NCI-H1092 (cell line): ENCODE measurements around the gene DNAJC5.
"Not testable (repeated sequence)": the region's sequence is repeated elsewhere in the genome, so short reads cannot be mapped to it uniquely, and the experiment has no call there.

ENCODE experiments used
- DNase-seq: peaks from one replicate; lab custom pipeline; 2025; lab: John Stamatoyannopoulos, UW

The DNAJC5 gene

GRCh38 chr20:63861365-63861934 lies 33.5 kb upstream of the DNAJC5 start, which contains the start of gene ABHD16B:
TSS of gene ABHD16B (plus strand) at chr20:63861498. CDS start at chr20:63861541, 43 bp downstream.
- DNase-seq: no peak

DNA sequence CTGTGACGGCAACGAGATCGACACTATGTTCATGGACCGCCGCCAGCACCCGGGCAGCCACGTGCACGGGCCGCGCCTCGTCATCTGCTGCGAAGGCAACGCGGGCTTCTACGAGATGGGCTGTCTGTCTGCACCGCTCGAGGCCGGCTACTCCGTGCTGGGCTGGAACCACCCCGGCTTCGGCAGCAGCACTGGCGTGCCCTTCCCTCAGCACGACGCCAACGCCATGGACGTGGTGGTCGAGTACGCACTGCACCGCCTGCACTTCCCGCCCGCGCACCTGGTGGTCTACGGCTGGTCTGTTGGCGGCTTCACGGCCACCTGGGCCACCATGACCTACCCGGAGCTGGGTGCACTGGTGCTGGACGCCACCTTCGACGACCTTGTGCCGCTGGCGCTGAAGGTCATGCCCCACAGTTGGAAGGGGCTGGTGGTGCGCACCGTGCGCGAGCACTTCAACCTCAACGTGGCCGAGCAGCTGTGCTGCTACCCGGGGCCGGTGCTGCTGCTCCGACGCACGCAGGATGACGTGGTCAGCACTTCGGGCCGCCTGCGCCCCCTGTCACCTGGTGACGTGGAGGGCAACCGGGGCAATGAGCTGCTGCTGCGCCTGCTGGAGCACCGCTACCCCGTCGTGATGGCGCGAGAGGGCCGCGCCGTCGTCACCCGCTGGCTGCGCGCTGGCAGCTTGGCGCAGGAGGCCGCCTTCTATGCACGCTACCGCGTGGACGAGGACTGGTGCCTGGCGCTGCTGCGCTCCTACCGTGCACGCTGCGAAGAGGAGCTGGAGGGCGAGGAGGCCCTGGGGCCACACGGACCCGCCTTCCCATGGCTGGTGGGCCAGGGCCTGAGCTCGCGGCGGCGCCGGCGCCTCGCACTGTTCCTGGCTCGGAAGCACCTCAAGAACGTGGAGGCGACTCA lies 32.7 kb upstream of the DNAJC5 start:
- DNase-seq: no peak

GRCh38 chr20:63863021-63863797 lies 31.7 kb upstream of the DNAJC5 start:
- DNase-seq: no peak

DNA sequence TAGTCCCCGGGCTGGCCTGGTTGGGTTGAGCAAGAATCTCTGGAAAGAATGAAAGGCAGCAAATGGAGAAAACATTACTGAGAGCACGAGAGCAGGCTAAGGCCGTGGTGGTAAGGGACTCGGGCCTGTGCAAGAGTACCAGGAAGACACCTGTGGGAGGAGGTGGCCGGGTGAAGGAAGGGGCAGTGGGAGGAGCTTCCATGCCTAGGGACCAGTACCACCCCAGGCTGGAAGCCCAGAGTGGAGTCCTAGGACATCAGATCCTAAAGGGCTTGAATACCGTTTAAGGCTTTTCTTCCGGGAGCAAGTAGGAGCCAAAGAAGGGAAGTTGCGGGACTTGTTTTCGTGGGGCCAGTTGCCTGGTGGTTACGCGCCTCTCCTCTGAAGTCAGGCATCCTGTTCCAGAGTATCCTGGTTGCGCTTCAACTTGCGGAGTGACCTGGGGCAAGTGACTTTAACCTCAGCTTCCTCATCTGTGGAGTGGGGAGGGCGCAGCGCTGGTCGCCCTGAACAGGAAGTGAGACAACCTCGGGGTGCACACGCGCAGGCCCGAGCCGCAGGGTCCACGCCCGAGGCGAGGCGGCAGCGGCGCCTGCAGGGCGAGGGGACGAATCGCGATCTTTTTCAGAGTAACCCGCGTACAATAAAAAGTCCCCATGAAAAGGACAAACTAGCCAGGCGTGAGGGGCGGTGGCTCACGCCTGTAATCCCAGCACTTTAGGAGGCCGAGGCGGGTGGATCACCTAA lies 31.0 kb upstream of the DNAJC5 start:
- DNase-seq: peak; percentile 62

DNA sequence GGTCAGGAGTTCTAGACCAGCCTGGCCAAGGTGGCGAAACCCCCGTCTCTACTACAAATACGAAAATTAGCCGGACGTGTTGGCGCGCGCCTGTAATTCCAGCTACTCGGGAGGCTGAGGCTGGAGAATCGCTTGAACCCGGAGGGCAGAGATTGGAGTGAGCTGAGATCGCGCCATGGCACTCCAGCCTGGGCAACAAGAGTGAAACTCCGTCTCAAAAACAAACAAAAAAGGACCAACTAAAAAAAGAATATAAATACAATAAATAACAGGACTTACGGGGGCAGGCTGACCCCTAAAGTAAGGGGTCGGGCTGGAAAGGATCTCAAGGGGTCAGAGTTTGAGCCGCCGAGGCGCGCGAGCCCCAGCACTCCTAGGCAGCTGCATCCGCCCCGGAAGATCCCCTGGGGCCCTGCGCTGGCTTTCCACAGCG lies 30.4 kb upstream of the DNAJC5 start:
- no peak for DNase-seq

- peak; percentile 99 for DNase-seq
Measured at GRCh38 chr20:63864978-63865640, 29.8 kb upstream of the DNAJC5 start, which contains the start of gene TPD52L2. TSS of gene TPD52L2 (plus strand) at chr20:63865270. CDS start at chr20:63865366, 96 bp downstream.

- not testable (repeated sequence) for DNase-seq
Measured at GRCh38 chr20:63867042-63867441, 27.9 kb upstream of the DNAJC5 start.

DNA sequence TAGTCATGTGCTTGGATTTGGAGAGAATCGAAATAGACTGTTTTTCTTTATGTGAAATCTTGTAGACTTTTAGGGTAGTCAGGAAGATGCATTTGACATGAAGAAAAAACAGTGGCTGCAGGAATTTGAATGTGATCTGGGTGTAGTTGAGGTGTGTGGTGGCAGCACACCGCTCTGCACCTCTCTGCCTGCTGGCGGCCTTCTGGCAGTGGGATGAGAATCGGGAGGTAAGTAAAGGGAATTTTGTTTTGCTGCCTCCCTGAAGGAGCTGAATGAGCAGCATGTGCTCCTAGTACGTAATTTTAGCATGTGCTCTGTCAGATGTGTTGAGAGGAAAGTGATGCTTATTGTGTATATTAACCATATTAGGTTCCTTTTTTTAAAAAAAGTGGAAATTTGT lies 26.7 kb upstream of the DNAJC5 start:
- no peak for DNase-seq

- DNase-seq: no peak
Measured at GRCh38 chr20:63873477-63873971, 21.4 kb upstream of the DNAJC5 start.

DNA sequence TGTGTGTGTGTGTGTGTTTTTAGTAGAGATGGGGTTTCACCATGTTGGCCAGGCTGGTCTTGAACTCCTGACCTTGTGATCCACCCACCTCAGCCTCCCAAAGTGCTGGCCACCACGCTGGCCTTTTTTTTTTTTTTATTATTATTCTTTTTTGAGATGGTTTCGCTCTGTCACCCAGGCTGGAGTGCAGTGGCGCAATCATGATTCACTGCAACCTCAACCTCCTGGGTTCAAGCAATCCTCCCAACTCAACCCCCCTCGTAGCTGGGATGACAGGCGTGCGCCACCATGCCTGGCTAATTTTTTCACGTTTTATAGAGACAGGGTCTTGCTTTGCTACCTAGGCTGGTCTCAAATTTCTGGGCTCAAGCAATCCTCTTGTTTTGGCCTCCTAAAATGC lies 20.7 kb upstream of the DNAJC5 start:
- DNase-seq: not testable (repeated sequence)

GRCh38 chr20:63876489-63877036 lies 18.4 kb upstream of the DNAJC5 start:
- no peak for DNase-seq

GRCh38 chr20:63877755-63878470 lies 17.0 kb upstream of the DNAJC5 start:
- DNase-seq: no peak

DNA sequence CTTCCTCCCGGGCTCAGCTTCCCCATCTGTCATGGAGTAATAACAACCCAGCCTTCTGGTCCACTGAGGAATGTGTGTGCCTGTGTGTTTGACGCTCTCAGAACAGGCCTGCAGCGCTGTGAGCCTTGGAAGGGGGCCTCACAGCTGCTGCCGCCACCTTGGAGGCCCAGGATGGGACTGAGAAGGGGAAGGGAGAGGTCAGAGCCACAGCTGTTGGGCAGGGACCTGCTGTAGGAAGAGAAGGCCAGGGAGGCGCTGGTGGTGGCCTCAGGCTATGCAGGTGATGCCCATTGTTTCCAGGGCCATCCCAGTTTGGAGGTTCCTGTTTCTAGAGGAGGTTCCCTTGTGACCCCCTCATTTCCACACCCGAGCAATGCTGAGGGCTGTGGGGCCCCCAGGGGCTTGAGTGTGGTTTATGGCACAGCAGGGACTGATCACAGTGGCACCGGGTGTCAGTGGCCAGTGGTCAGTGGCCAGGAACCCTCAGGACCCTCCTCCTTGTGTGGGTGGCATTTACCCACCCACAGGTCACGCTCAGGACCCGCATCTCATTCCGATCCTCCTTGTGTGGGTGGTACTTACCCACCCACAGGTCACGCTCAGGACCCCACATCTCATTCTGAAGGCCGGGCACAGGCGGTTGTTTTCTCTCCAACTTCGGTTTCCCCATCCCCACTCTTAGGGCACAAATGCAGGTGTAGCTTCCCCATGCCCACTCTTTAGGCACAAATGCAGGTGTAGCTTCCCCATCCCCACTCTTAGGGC lies 15.8 kb upstream of the DNAJC5 start:
- no peak for DNase-seq

DNA sequence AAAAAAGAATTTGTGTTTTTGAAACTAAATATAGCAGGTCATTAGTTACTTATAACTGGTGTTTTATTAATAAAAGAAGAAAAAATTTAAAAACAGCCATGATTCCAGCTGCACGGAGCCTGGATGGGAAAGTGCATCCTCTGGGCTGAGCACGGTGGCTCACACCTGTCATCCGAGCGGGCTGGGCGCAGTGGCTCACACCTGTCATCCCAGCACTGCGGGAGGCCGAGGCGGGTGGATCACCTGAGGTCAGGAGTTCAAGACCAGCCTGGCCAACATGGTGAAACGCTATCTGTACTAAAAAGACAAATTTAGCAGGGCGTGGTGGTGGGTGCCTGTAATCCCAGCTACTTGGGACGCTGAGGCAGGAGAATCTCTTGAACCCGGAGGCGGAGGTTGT lies 14.0 kb upstream of the DNAJC5 start:
- not testable (repeated sequence) for DNase-seq

DNA sequence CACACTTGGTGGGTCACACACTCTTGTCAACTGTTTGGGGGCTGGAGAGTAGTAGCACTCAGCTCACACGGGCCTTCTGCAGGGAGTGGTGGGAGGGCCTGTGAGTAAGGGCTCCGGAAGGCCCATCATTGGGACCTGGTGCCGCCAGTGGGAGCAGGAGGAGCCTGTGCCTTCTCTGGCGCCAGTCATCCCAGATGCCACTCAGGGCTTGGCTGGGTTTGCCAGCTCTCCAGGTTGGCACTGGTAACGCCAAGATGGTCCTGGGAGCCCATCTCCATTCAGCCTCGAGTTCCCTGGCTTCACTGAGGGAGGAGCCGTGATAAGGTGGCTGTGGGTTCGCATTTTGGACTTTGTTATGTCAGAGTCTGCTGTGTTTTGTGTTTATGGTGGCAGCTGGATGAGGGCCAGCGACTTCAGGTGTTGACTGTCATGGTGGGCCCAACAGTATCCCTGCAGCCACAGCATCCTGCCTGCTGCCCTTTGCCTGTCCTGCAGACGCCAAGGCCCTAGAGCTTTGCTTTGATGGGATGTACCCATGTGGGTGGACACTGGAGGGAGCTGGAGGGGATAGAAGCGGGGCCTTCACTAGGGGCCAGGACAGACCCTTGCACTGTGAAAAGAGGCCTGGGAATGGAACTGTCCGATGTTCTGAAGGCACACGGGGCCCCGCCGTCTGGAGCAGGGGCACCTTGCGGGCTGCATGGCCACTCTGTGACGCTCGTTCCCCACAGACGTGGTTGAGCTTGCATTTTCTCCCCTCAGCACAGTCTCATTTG lies 13.3 kb upstream of the DNAJC5 start:
- DNase-seq: no peak

DNA sequence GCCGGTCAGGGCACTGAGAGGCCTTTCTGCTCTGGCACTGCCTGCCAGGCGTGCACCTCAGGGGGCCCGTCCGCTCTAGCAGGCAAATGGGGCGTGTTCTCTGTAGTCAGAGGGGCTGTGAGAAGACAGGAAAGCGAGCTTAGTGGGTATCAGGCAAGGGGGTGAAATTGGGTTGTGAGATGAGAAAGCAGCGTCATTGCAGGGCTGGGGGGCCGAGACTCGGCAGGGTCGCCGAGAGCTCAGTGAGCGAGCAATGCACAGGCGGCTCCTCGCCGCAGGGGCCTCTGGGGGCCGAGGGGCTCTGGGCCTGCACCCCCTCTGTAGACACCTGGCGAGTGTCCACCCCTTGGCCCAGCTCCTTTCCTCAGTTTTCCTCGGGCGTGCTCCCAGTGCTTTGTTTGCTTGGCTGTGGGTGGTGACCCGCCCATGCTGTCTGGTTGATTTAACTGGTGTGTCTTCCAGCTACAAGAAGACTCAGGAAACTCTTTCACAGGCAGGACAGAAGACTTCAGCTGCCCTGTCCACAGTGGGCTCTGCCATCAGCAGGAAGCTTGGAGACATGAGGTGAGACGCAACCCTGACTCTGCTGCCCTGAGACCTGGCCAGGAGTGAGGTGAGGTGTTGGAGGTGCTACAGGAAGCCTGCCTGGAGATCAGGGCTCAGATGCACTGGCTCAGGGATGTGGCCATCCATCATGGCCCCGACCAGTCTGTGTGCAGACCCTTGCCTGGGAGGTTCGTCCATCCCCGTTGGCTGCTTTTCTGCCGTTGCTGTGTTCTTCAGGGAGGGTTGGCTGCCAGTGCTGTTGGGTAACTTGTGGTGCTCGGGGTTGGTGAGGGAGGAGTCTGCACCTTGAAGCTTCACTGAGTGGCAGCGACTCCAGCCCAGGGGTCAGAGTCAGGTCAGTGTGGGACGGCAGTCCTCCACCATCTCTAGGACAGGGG lies 12.4 kb upstream of the DNAJC5 start:
- DNase-seq: no peak

DNA sequence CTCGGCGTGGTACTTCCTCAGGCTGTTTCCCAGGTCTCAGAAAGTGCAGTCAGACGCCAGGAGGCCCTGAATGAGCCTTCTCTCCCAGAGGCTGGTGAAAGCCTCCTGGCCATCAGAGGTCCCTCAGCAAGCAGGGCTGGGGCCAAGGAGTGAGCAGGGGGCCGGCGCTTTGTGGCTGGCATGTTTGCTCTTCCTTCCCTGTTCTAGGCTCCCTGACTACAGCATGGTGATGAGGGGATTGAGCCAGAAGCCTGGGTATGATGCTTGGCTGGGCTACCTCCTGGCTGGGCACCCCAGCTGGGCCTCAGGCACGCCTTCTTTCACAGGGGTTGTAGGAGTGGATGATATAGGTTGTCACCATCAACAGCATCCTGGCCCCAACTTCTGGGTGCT lies 11.7 kb upstream of the DNAJC5 start:
- DNase-seq: no peak
